HG03108 (cell line): ENCODE results near the gene ANAPC16.
"Not testable (repeated sequence)": the region's sequence is repeated elsewhere in the genome, so short reads cannot be mapped to it uniquely, and the experiment has no call there.

Source experiments
- ATAC-seq: cut with Tn5 transposase; IDR thresholded peaks from one replicate; pipeline ENCODE4 v1.9.1; 2021; ENCODE audit warnings: moderate library complexity; ENCODE audit not compliant: unreplicated experiment

The ANAPC16 gene

GRCh38 chr10:72277340-72277995 lies 61.7 kb downstream of the ANAPC16 start:
- no peak for ATAC-seq

- ATAC-seq = no peak
Measured at GRCh38 chr10:72277996-72278667, 62.3 kb downstream of the ANAPC16 start.

GRCh38 chr10:72278668-72279393 lies 63.0 kb downstream of the ANAPC16 start:
- no peak for ATAC-seq

DNA sequence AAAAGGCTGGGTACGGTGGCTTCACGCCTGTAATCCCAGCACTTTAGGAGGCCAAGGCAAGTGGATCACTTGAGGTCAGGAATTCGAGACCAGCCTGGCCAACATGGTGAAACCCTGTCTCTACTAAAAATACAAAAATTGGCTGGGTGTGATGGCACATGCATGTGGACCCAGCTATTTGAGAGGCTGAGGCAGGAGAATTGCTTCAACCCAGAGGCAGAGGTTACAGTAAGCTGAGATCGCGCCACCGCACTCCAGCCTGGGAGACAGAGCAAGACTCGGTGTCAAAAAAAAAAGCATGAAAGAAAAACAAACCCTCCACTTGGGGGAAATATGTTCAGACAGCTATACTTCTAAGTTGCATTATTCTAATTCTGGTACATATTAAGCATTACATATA lies 63.8 kb downstream of the ANAPC16 start:
- not testable (repeated sequence) for ATAC-seq

DNA sequence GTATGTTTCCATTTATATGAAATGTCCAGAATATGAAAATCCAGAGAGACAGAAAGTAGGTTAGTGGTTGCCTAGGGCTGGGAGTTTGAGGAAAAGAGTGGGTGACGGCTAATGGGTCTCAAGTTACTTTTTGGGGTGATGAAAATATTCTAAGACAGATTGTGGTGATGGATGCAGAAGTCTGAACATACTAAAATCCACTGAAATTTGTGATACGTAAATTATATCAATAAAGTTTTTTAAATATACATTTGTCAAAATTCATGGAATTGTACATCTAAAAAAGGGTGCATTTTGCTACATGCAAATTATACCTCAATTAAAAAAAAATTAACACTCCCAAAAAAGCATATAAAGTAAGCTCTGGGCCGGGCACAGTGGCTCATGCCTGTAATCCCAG lies 67.3 kb downstream of the ANAPC16 start:
- no peak for ATAC-seq
